Measurements from ENCODE around the gene SAP25.
"Not testable (repeated sequence)": the region's sequence is repeated elsewhere in the genome, so short reads cannot be mapped to it uniquely, and the experiment has no call there.

Gene SAP25

GRCh38 chr7:100535982-100536381 is 37.7 kb downstream of the SAP25 start:
- not testable (repeated sequence) for DNase-seq (ENCODE audit: low spot score)

GRCh38 chr7:100532165-100533022 is 41.3 kb downstream of the SAP25 start:
- DNase-seq (ENCODE audit: low spot score) = no peak

- DNase-seq (ENCODE audit: low spot score) = not testable (repeated sequence)
These were observed 45.4 kb downstream of the SAP25 start for GRCh38 chr7:100528108-100528866.

- not testable (repeated sequence) for DNase-seq (ENCODE audit: low spot score)
These were observed 50.5 kb downstream of the SAP25 start for GRCh38 chr7:100523192-100523591.

Data from pons (tissue), 1 donor.